ENCODE measurements around the gene CD79B.

The CD79B gene

DNA sequence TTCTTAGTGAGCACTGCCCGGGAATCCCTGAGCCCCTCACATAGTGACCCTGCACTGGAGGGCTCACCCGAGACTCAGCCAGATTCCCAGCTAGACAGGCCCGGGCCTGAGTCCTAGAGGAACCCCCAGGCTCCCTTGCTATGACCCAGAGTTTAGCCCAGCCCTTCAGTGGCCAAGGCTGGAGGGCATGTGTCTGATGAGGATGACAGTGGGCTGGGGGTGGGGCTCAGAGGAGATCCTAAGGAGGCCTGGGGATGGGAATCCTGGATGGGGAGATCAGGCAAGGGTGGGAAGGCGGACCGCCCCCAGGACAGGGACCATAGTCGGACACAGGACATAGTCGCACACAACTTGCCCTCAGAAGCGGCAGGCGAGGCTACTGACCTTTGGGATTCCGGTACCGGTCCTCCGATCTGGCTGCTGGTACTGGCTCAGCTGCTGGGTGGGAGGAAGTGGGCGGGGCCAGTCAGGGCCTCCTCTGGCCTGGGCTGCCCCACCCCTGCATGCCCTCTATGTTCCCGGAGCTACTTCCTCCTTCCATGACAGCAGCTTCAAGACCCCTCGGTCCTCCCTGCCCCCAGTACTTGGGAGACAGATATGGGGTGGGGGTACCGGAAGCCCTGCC lies 1.1 kb downstream of the CD79B start:
- CTCF ChIA-PET: interaction anchor here (1.8 to 3.0 kb wide), 3 partner anchors 12 to 203 kb away, joined by 4 to 17 read pairs (median 10); partner anchors contain the start of gene GH1
- no peaks in the 10 kb centered on the region for H3K4me1 ChIP-seq (ENCODE audit: control insufficient read depth, insufficient read depth, low read length)
- no peak overlapping the region for H3K27ac ChIP-seq (ENCODE audit: extremely low read depth, low read depth, low read length)
- no peaks in the 10 kb centered on the region for H3K36me3 ChIP-seq (ENCODE audit: control insufficient read depth in 2 of 2, insufficient read depth in 1 of 2, low read length in 2 of 2)
- no peak overlapping the region for H3K4me3 ChIP-seq (ENCODE audit: low read depth, low read length)
- H3K9me3 ChIP-seq (ENCODE audit: control insufficient read depth, insufficient read depth, low read depth, low read length): no peaks in the 10 kb centered on the region
- POLR2A ChIA-PET: no interaction called here
- TF ChIP-seq ZNF664 (tag by site-specific recombination; IDR thresholded peaks at IDR 0.05) (no peak), ZNF544 (tag by site-specific recombination; IDR thresholded peaks at IDR 0.05) (no peak), KLF9 (tag by site-specific recombination; IDR thresholded peaks at IDR 0.05; ENCODE audit: low read depth) (peak; percentile 38; the same call in 1 of the 2 replicates), ZFHX2 (tag by site-specific recombination; conservative IDR thresholded peaks at IDR 0.05) (peak; percentile 20; the same call in 1 of the 2 replicates)
- TF ChIP-seq, protein P1, sequence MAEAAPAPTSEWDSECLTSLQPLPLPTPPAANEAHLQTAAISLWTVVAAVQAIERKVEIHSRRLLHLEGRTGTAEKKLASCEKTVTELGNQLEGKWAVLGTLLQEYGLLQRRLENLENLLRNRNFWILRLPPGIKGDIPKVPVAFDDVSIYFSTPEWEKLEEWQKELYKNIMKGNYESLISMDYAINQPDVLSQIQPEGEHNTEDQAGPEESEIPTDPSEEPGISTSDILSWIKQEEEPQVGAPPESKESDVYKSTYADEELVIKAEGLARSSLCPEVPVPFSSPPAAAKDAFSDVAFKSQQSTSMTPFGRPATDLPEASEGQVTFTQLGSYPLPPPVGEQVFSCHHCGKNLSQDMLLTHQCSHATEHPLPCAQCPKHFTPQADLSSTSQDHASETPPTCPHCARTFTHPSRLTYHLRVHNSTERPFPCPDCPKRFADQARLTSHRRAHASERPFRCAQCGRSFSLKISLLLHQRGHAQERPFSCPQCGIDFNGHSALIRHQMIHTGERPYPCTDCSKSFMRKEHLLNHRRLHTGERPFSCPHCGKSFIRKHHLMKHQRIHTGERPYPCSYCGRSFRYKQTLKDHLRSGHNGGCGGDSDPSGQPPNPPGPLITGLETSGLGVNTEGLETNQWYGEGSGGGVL (tag by site-specific recombination; IDR thresholded peaks at IDR 0.05): no peak
- TF ChIP-seq, protein P2, sequence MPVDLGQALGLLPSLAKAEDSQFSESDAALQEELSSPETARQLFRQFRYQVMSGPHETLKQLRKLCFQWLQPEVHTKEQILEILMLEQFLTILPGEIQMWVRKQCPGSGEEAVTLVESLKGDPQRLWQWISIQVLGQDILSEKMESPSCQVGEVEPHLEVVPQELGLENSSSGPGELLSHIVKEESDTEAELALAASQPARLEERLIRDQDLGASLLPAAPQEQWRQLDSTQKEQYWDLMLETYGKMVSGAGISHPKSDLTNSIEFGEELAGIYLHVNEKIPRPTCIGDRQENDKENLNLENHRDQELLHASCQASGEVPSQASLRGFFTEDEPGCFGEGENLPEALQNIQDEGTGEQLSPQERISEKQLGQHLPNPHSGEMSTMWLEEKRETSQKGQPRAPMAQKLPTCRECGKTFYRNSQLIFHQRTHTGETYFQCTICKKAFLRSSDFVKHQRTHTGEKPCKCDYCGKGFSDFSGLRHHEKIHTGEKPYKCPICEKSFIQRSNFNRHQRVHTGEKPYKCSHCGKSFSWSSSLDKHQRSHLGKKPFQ (tag by site-specific recombination; IDR thresholded peaks at IDR 0.05): no peak

DNA sequence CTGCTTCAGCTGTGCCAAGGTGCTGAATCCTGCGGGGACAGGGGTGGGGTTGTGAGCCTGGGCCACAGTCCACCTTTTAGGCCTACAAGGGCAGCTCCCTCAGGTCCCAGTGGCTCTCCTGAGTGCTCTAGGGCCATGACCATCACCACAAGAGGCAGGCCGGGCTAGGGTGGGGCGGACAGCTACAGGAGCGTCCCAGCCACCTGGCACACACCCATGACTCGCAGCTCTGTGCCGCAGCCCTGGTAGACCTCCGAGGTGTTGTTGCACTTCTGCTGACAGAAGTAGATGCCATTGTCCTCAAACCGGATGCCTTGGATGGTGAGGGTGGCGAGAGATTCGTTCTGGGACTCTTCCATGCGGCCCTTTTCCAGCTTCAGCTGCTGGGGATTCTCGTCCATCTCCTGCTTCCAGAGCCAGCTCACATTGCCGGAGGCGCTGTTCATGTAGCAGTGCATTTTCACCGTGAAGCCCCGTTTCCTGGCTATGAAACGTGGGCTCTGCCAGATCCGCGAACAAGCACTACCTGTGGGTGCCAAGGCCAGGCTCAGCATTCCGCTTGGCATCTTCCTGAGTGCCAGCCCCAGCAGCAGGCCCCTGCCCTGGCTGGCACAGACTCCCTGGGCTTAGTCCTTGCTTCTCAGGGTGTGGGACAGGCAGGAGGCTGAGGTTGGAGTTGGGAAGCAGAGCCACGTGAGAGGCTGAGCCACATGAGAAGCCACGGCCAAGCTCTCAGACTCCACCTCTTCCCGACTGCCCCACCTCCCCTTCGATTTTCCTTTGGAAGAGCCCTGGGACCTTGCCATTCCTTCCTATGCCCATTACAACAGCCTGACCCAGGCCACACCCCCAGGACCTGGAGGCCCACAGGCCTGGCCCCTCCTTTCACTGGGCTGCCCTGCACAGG lies 2.0 kb downstream of the CD79B start:
- Histone ChIP-seq H3K4me3 (ENCODE audit: low read depth, low read length) (no peak overlapping the region), H3K36me3 (ENCODE audit: control insufficient read depth in 2 of 2, insufficient read depth in 1 of 2, low read length in 2 of 2) (no peaks in the 10 kb centered on the region), H3K4me1 (ENCODE audit: control insufficient read depth, insufficient read depth, low read length) (no peaks in the 10 kb centered on the region), H3K9me3 (ENCODE audit: control insufficient read depth, insufficient read depth, low read depth, low read length) (no peaks in the 10 kb centered on the region), H3K27ac (ENCODE audit: extremely low read depth, low read depth, low read length) (no peak overlapping the region)
- TF ChIP-seq ZNF341 (tag by site-specific recombination; IDR thresholded peaks at IDR 0.05; ENCODE audit: low read depth): peak; percentile 63
- TF ChIP-seq SCRT2 (tag by site-specific recombination; IDR thresholded peaks at IDR 0.05): no peak
- TF ChIP-seq, protein P3, sequence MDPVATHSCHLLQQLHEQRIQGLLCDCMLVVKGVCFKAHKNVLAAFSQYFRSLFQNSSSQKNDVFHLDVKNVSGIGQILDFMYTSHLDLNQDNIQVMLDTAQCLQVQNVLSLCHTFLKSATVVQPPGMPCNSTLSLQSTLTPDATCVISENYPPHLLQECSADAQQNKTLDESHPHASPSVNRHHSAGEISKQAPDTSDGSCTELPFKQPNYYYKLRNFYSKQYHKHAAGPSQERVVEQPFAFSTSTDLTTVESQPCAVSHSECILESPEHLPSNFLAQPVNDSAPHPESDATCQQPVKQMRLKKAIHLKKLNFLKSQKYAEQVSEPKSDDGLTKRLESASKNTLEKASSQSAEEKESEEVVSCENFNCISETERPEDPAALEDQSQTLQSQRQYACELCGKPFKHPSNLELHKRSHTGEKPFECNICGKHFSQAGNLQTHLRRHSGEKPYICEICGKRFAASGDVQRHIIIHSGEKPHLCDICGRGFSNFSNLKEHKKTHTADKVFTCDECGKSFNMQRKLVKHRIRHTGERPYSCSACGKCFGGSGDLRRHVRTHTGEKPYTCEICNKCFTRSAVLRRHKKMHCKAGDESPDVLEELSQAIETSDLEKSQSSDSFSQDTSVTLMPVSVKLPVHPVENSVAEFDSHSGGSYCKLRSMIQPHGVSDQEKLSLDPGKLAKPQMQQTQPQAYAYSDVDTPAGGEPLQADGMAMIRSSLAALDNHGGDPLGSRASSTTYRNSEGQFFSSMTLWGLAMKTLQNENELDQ (tag by site-specific recombination; IDR thresholded peaks at IDR 0.05; ENCODE audit: low read depth): no peak
- no peak for TF ChIP-seq YY1 (tag by site-specific recombination; IDR thresholded peaks at IDR 0.05)
- POLR2A ChIA-PET: no interaction called here
- CTCF ChIA-PET: interaction anchor here (0.5 to 3.0 kb wide), 5 partner anchors 11 to 203 kb away, joined by 3 to 17 read pairs (median 4); partner anchors contain the start of gene GH1

DNA sequence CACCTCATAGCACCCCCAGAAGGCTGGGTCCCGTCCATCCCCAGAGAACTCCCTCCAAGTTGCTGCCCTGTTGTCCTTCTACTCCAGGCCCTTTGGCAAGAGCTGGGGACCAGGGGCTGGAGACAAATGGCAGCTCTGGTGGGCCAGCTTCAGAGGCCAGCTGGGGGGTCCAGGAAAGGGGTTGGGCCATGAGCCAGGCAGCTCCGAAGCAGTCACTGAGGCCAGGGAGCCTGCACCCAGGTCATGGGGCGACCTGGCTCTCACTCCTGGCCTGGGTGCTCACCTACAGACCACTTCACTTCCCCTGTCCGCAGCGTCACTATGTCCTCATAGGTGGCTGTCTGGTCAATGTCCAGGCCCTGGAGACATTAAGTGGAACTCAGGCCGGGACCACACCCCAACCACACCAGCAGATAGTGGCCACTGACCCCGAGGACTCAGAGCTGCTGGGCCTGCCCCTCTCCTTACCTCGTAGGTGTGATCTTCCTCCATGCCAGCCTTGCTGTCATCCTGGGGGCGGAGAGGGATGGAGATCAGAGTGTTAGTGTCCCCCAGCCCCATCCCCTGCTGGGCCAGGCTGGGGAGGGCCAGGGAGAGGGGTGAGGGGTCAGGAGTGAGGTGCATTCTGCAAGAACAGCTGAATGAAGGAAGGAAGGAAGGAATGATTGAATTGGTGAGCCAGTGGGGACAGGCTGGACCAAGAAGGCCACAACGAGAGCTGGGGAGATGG lies 3.0 kb downstream of the CD79B start:
- ChIA-PET POLR2A (no interaction called here), CTCF (interaction anchor here (1.2 to 3.0 kb wide), 4 partner anchors 9 to 96 kb away, joined by 3 to 17 read pairs (median 8); partner anchors contain the start of gene GH1)
- no peaks in the 10 kb centered on the region for H3K9me3 ChIP-seq (ENCODE audit: control insufficient read depth, insufficient read depth, low read depth, low read length)
- no peak overlapping the region for H3K4me3 ChIP-seq (ENCODE audit: low read depth, low read length)
- TF ChIP-seq ZNF843 (tag by site-specific recombination; IDR thresholded peaks at IDR 0.05): no peak
- TF ChIP-seq, protein P4, sequence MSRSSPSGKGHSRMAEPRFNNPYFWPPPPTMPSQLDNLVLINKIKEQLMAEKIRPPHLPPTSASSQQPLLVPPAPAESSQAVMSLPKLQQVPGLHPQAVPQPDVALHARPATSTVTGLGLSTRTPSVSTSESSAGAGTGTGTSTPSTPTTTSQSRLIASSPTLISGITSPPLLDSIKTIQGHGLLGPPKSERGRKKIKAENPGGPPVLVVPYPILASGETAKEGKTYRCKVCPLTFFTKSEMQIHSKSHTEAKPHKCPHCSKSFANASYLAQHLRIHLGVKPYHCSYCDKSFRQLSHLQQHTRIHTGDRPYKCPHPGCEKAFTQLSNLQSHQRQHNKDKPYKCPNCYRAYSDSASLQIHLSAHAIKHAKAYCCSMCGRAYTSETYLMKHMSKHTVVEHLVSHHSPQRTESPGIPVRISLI (tag by site-specific recombination; IDR thresholded peaks at IDR 0.05): no peak
- TF ChIP-seq ZNF600 (tag by site-specific recombination; IDR thresholded peaks at IDR 0.05): no peak
- H3K27ac ChIP-seq (ENCODE audit: extremely low read depth, low read depth, low read length): no peak overlapping the region
- no peaks in the 10 kb centered on the region for H3K4me1 ChIP-seq (ENCODE audit: control insufficient read depth, insufficient read depth, low read length)
- no peaks in the 10 kb centered on the region for H3K36me3 ChIP-seq (ENCODE audit: control insufficient read depth in 2 of 2, insufficient read depth in 1 of 2, low read length in 2 of 2)
